ENCODE data around the gene MZB1.

Gene MZB1

GRCh38 chr5:139389701-139390638 lies at the start of gene MZB1:
TSS of gene MZB1 (minus strand) at chr5:139389913. CDS start at chr5:139389856, 57 bp downstream.
- no peak for DNase-seq (ENCODE audit: low read depth)

GRCh38 chr5:139439013-139439903 lies 49.5 kb upstream of the MZB1 start, which contains the start of gene DNAJC18:
TSS of gene DNAJC18 (minus strand) at chr5:139439525. CDS start at chr5:139439445, 80 bp downstream.
- DNase-seq (ENCODE audit: low read depth): peak; percentile 86

GRCh38 chr5:139438707-139439012 lies 48.9 kb upstream of the MZB1 start:
- no peak for DNase-seq (ENCODE audit: low read depth)

GRCh38 chr5:139435676-139436075 lies 46.0 kb upstream of the MZB1 start:
- no peak for DNase-seq (ENCODE audit: low read depth)

GRCh38 chr5:139431706-139432105 lies 42.0 kb upstream of the MZB1 start:
- no peak for DNase-seq (ENCODE audit: low read depth)

GRCh38 chr5:139430015-139430414 lies 40.3 kb upstream of the MZB1 start:
- no peak for DNase-seq (ENCODE audit: low read depth)

GRCh38 chr5:139426203-139426885 lies 36.6 kb upstream of the MZB1 start:
- DNase-seq (ENCODE audit: low read depth): no peak

GRCh38 chr5:139425497-139425896 lies 35.8 kb upstream of the MZB1 start:
- DNase-seq (ENCODE audit: low read depth): no peak

- peak; percentile 67 for DNase-seq (ENCODE audit: low read depth)
Measured at GRCh38 chr5:139422307-139422893, 32.7 kb upstream of the MZB1 start.

GRCh38 chr5:139419226-139420192 lies 29.8 kb upstream of the MZB1 start:
- no peak for DNase-seq (ENCODE audit: low read depth)

- no peak for DNase-seq (ENCODE audit: low read depth)
Measured at GRCh38 chr5:139418793-139419192, 29.1 kb upstream of the MZB1 start.

GRCh38 chr5:139417214-139417613 lies 27.5 kb upstream of the MZB1 start:
- no peak for DNase-seq (ENCODE audit: low read depth)

GRCh38 chr5:139416651-139417050 lies 26.9 kb upstream of the MZB1 start:
- no peak for DNase-seq (ENCODE audit: low read depth)

- DNase-seq (ENCODE audit: low read depth): no peak
Measured at GRCh38 chr5:139415869-139416268, 26.2 kb upstream of the MZB1 start.

- no peak for DNase-seq (ENCODE audit: low read depth)
Measured at GRCh38 chr5:139415221-139415861, 25.6 kb upstream of the MZB1 start.

- no peak for DNase-seq (ENCODE audit: low read depth)
Measured at GRCh38 chr5:139414581-139415130, 24.9 kb upstream of the MZB1 start.

GRCh38 chr5:139413963-139414362 lies 24.2 kb upstream of the MZB1 start:
- DNase-seq (ENCODE audit: low read depth): no peak

- no peak for DNase-seq (ENCODE audit: low read depth)
Measured at GRCh38 chr5:139413153-139413552, 23.4 kb upstream of the MZB1 start.

- DNase-seq (ENCODE audit: low read depth): no peak
Measured at GRCh38 chr5:139410993-139411828, 21.5 kb upstream of the MZB1 start.
